Breast epithelium (tissue), 3 donors: ENCODE results near the gene AKIP1.

Experiments used
- CTCF ChIP-seq, 3 donors: fragments of 450-650 bp; IDR thresholded peaks; one replicate each; pipeline ENCODE4 v1.5.1; 2016 to 2017; ENCODE audit warnings: antibody characterized with exemption in 3 of 3, mild to moderate bottlenecking in 3 of 3, moderate library complexity in 3 of 3
- POLR2AphosphoS5 ChIP-seq, 3 donors: sonication (generic); formaldehyde crosslinking; IDR thresholded peaks; one replicate each; pipeline ENCODE4 v1.6.1; 2017; ENCODE audit warnings: antibody characterized with exemption in 3 of 3

- TF ChIP-seq CTCF (IDR thresholded peaks at IDR 0.05): no peak
- TF ChIP-seq POLR2AphosphoS5 (IDR thresholded peaks at IDR 0.05): no peak
Observed at GRCh38 chr11:8942518-8943066, 31.6 kb downstream of the AKIP1 start, which contains the start of gene ASCL3.
